Measurements from ENCODE around the gene SFMBT2.

GRCh38 chr10:7458556-7458955, 47.7 kb upstream of the SFMBT2 start:
- TF ChIP-seq POLR2A (IDR thresholded peaks at IDR 0.05): no peak
- TF ChIP-seq CTCF (IDR thresholded peaks at IDR 0.05): no peak

All from body of pancreas (tissue), 4 donors.